KMS-11 (cell line): ENCODE measurements around the gene TEX30.

Source experiments
- H2AFZ ChIP-seq: fragments of 200-600 bp; sonication (generic); 2 replicates; pipeline ENCODE4 v1.6.1; 2016; ENCODE audit warnings: antibody characterized with exemption, mixed run types, low read depth
- H3K27ac ChIP-seq: fragments of 200-600 bp; sonication (generic); 2 replicates; pipeline ENCODE4 v1.6.1; 2016; ENCODE audit warnings: mild to moderate bottlenecking, mixed run types
- H3K27me3 ChIP-seq: fragments of 200-600 bp; sonication (generic); 2 replicates; pipeline ENCODE4 v1.6.1; 2017; ENCODE audit warnings: mild to moderate bottlenecking, low read depth, mixed run types, moderate library complexity; ENCODE audit not compliant: insufficient read depth
- H3K36me3 ChIP-seq: fragments of 200-600 bp; sonication (generic); 2 replicates; pipeline ENCODE4 v1.6.1; 2017; ENCODE audit warnings: mild to moderate bottlenecking, mixed run types; ENCODE audit not compliant: insufficient read depth
- H3K4me1 ChIP-seq: fragments of 200-600 bp; sonication (generic); 2 replicates; pipeline ENCODE4 v1.6.1; 2016; ENCODE audit warnings: mild to moderate bottlenecking, low read depth, mixed run types; ENCODE audit not compliant: poor library complexity, severe bottlenecking
- H3K4me2 ChIP-seq: fragments of 200-600 bp; sonication (generic); 2 replicates; pipeline ENCODE4 v1.7.0; 2016; ENCODE audit warnings: mild to moderate bottlenecking, mixed run types
- H3K4me3 ChIP-seq: fragments of 200-600 bp; sonication (generic); IDR thresholded peaks from 2 replicates; pipeline ENCODE4 v1.6.1; 2017; ENCODE audit warnings: low read depth, low read length, mixed read lengths; ENCODE audit not compliant: insufficient read depth
- H3K79me2 ChIP-seq: fragments of 200-600 bp; sonication (generic); 2 replicates; pipeline ENCODE4 v1.6.1; 2016; ENCODE audit warnings: low read depth, mixed run types; ENCODE audit not compliant: insufficient read depth
- H3K9ac ChIP-seq: fragments of 200-600 bp; sonication (generic); 2 replicates; pipeline ENCODE4 v1.6.1; 2016; ENCODE audit warnings: mild to moderate bottlenecking, mixed run types
- H4K20me1 ChIP-seq: fragments of 200-600 bp; sonication (generic); 2 replicates; pipeline ENCODE4 v1.6.1; 2016; ENCODE audit warnings: mild to moderate bottlenecking, mixed run types; ENCODE audit not compliant: insufficient read depth
- TF ChIP-seq, protein P1 (sequence below): fragments of 200-600 bp; sonication (generic); conservative IDR thresholded peaks from 2 replicates; pipeline ENCODE4 v1.6.1; 2017; ENCODE audit warnings: low read depth, mild to moderate bottlenecking, antibody characterized with exemption, low read length, moderate library complexity, mixed read lengths

Gene TEX30

DNA sequence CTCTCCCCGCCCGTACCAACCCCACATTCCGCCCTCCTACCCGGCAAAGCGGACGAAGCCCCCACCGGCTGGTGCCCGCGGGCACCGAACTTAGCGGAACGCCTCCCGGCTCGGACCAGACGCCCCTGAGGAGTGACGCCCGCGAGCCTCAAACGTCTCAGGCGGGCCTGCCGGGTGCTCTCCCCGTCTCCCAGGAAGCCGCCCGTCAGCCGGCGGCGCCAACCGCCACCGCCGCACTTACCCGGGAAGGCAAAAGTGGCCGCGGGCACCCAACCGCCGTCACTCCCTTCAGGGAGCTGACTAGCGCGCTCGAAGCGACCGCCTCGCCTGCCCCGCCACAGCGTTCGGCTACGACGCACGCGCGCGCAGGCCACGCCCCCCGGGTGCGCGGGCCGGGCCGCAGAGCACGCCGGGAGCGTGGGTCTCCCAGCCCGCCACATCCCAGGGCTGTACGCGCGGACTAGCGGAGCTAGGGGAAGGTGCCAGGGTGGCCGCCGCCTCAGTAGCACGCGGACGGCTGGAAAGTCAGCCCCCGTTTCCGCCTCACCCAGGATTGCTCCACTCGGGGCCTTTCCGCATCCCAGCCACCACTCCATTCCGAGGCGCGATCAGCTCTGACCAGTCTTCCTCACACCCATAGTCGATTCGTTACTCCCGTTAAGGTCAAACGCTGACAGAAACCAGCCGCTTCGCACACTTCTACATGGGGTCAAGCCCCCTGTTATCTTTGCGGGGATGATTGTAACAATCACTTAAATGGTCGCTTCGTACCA, at the start of gene TEX30:
Gene TEX30 (minus strand): TSS at position 346 of the 773 bp plus-strand sequence. CDS start 3,760 bp downstream, outside the sequence.
- H2AFZ ChIP-seq = peak within 1 kb of the TSS; percentile 86

DNA sequence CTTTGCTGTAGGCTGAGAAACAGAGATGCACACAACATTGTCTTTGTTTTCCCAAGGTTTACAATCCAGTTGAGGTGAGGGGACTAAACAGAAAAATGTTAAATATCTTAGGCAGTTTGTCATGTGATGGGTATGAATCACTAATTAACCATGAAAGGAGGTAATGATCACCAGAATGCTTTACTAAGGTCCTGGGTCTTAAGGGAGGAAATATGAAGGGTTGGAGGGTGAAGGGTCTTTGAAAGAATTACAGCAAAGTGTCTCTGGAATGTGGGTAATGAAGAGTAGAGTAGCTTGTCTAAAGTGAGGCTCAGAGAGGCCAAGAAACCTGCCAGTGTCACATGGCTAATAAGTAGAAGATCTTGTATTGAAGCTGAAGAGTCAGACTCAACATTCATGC, 44.3 kb upstream of the TEX30 start:
- TF ChIP-seq, protein P1, sequence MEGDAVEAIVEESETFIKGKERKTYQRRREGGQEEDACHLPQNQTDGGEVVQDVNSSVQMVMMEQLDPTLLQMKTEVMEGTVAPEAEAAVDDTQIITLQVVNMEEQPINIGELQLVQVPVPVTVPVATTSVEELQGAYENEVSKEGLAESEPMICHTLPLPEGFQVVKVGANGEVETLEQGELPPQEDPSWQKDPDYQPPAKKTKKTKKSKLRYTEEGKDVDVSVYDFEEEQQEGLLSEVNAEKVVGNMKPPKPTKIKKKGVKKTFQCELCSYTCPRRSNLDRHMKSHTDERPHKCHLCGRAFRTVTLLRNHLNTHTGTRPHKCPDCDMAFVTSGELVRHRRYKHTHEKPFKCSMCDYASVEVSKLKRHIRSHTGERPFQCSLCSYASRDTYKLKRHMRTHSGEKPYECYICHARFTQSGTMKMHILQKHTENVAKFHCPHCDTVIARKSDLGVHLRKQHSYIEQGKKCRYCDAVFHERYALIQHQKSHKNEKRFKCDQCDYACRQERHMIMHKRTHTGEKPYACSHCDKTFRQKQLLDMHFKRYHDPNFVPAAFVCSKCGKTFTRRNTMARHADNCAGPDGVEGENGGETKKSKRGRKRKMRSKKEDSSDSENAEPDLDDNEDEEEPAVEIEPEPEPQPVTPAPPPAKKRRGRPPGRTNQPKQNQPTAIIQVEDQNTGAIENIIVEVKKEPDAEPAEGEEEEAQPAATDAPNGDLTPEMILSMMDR = no peak
- Histone ChIP-seq H3K27me3 (no peaks in the 10 kb centered on the region), H2AFZ (no peak overlapping the region), H3K4me1 (no peaks in the 10 kb centered on the region), H3K4me2 (no peak overlapping the region), H3K27ac (no peak overlapping the region), H4K20me1 (no peaks in the 10 kb centered on the region), H3K79me2 (no peaks in the 10 kb centered on the region), H3K36me3 (no peaks in the 10 kb centered on the region), H3K9ac (no peak overlapping the region), H3K4me3 (no peak overlapping the region)

More for the DNA sequence above, at the start of gene TEX30:
- H3K4me2 ChIP-seq = peak within 1 kb of the TSS; percentile 29
- TF ChIP-seq, protein P1 = no peak
- peaks cover 8% of the 10 kb centered on the region for H3K4me1 ChIP-seq
- no peaks in the 10 kb centered on the region for H3K27me3 ChIP-seq
- H3K36me3 ChIP-seq = no peaks in the 10 kb centered on the region
- no peak within 1 kb of the TSS for H3K4me3 ChIP-seq
- H4K20me1 ChIP-seq = no peaks in the 10 kb centered on the region
- peak within 1 kb of the TSS; percentile 54 for H3K27ac ChIP-seq
- no peaks in the 10 kb centered on the region for H3K79me2 ChIP-seq
- peak within 1 kb of the TSS; percentile 74; the same call in 1 of the 2 replicates for H3K9ac ChIP-seq

DNA sequence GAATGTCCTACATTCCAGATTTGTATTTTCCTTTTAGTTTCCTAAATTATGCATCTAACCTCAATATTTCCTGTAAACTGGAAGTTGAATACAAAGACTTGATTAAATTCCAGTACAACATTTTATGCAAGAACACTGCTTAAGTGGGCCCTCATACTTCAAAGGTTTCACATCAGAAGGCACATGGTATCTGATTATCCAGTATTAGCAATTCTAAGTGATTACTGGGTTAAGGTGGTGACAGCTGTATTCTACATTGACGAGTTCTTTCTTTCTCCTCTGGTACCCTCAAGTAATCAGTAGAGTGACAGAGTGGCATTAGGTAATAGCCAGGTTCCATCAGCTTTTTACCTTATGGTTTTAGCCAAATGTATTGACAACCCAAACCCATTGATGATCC, 43.7 kb upstream of the TEX30 start:
- Histone ChIP-seq H4K20me1 (no peaks in the 10 kb centered on the region), H3K27me3 (no peaks in the 10 kb centered on the region), H3K79me2 (no peaks in the 10 kb centered on the region), H3K4me1 (no peaks in the 10 kb centered on the region), H3K4me3 (no peak overlapping the region), H3K27ac (no peak overlapping the region), H3K36me3 (no peaks in the 10 kb centered on the region), H3K4me2 (no peak overlapping the region), H3K9ac (no peak overlapping the region), H2AFZ (no peak overlapping the region)
- TF ChIP-seq, protein P1 = no peak

DNA sequence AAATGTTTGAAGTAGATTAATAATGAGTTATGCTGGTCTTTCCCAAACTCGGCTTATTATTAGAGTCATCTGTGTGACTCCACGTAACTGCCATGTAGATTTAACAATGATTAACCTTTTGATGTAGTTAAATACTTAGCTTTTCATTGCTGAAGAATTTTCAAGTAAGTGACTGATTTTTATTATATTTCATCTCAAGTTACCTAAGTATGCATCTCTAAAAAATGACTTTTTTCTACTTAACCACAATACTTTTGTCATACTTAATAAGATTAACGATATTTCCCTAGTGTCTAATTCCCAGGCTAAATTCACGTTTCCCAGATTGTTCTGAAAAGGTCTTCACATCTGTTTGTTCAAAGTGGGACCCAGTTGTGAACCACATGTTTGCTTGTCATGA, 43.1 kb upstream of the TEX30 start:
- Histone ChIP-seq H4K20me1 (no peaks in the 10 kb centered on the region), H3K79me2 (no peaks in the 10 kb centered on the region), H3K4me2 (no peak overlapping the region)

More for the DNA sequence above, 43.1 kb upstream of the TEX30 start:
- Histone ChIP-seq H3K9ac (no peak overlapping the region), H3K36me3 (no peaks in the 10 kb centered on the region), H3K27ac (no peak overlapping the region), H3K27me3 (no peaks in the 10 kb centered on the region), H3K4me1 (no peaks in the 10 kb centered on the region), H3K4me3 (no peak overlapping the region), H2AFZ (no peak overlapping the region)
- TF ChIP-seq, protein P1 = no peak
